IMR-90 (cell line): ENCODE data around the gene ACIN1. TPM values are rescaled to one million over a fixed set of nuclear protein-coding genes. Genes with fewer than 3 reads are reported as not detected.

ENCODE experiments used
- ATAC-seq: fragments of 200-7000 bp; cut with Tn5 transposase; 2 replicates; pipeline ENCODE4 v1.9.1; 2020; ENCODE audit warnings: low read depth, mild to moderate bottlenecking, moderate library complexity
- BruUV-seq: library from RNA; stranded (reverse); fragments of 400-500 nt; replicated peaks from 2 replicates; lab custom pipeline; 2021; lab: Mats Ljungman, UMichigan
- CTCF ChIA-PET: fragments of 300-600 bp; formaldehyde crosslinking; extraction: SDS; loops from one replicate; lab custom pipeline; 2021; ENCODE audit warnings: antibody characterized with exemption; lab: Yijun Ruan, JAX
- POLR2A ChIA-PET: fragments of 300-600 bp; sonication (Branson Sonifier 250); formaldehyde crosslinking; loops from one replicate; lab custom pipeline; 2022; ENCODE audit warnings: antibody characterized with exemption; ENCODE audit not compliant: unreplicated experiment; lab: Charles Lee
- DNase-seq: peaks from one replicate; pipeline ENCODE4 v3.0.0; 2013
- H2AFZ ChIP-seq: replicated peaks from 2 replicates; pipeline ENCODE3; 2013; ENCODE audit warnings: low read length, mild to moderate bottlenecking; ENCODE audit not compliant: poor library complexity
- H2AK5ac ChIP-seq: 2 replicates; pipeline ENCODE4 v1.6.1; 2013; ENCODE audit warnings: low read depth, low read length, inconsistent platforms
- H2AK9ac ChIP-seq: replicated peaks from 2 replicates; pipeline ENCODE3; 2013; ENCODE audit warnings: mild to moderate bottlenecking, low read depth, low read length, moderate library complexity; ENCODE audit not compliant: poor library complexity
- H2BK120ac ChIP-seq: 2 replicates; pipeline ENCODE4 v1.6.1; 2013; ENCODE audit warnings: low read depth, low read length, inconsistent platforms
- H2BK15ac ChIP-seq: 3 replicates; pipeline ENCODE4 v1.6.1; 2013; ENCODE audit warnings: low read depth, low read length, inconsistent platforms
- H2BK20ac ChIP-seq: 2 replicates; pipeline ENCODE4 v1.6.1; 2013; ENCODE audit warnings: low read depth, mild to moderate bottlenecking, inconsistent platforms, low read length, moderate library complexity
- H2BK5ac ChIP-seq: 2 replicates; pipeline ENCODE4 v1.6.1; 2013; ENCODE audit warnings: mild to moderate bottlenecking, low read depth, low read length, inconsistent platforms; ENCODE audit not compliant: poor library complexity, severe bottlenecking
- H3K14ac ChIP-seq: replicated peaks from 2 replicates; pipeline ENCODE4 v1.6.1; 2013; ENCODE audit warnings: low read depth, low read length, inconsistent platforms
- H3K18ac ChIP-seq: 2 replicates; pipeline ENCODE4 v1.6.1; 2013; ENCODE audit warnings: low read depth, low read length, control low read depth
- H3K23ac ChIP-seq: 2 replicates; pipeline ENCODE4 v1.6.1; 2013; ENCODE audit warnings: low read depth, low read length, inconsistent platforms
- H3K27ac ChIP-seq: 2 replicates; pipeline ENCODE4 v1.5.1; 2013; ENCODE audit warnings: mild to moderate bottlenecking, control low read depth, low read length; ENCODE audit not compliant: insufficient read depth
- H3K27me3 ChIP-seq: 2 replicates; pipeline ENCODE4 v1.6.1; 2013; ENCODE audit warnings: low read length; ENCODE audit not compliant: control insufficient read depth, insufficient read depth
- H3K36me3 ChIP-seq: 2 replicates; pipeline ENCODE4 v1.6.1; 2013; ENCODE audit warnings: low read length, mixed read lengths; ENCODE audit not compliant: control insufficient read depth, insufficient read depth
- H3K4ac ChIP-seq: 2 replicates; pipeline ENCODE4 v1.6.1; 2013; ENCODE audit warnings: low read depth, low read length, inconsistent platforms
- H3K4me1 ChIP-seq: 2 replicates; pipeline ENCODE4 v1.6.1; 2013; ENCODE audit warnings: low read length, mixed read lengths; ENCODE audit not compliant: control insufficient read depth, insufficient read depth
- H3K4me2 ChIP-seq: 2 replicates; pipeline ENCODE4 v1.6.1; 2013; ENCODE audit warnings: low read depth, mild to moderate bottlenecking, control low read depth, low read length, moderate library complexity
- H3K4me3 ChIP-seq: 2 replicates; pipeline ENCODE4 v1.5.1; 2013; ENCODE audit warnings: low read depth, mild to moderate bottlenecking, control low read depth, low read length, moderate library complexity; ENCODE audit not compliant: insufficient read depth
- H3K56ac ChIP-seq: 2 replicates; pipeline ENCODE4 v1.6.1; 2013; ENCODE audit warnings: low read length, inconsistent platforms; ENCODE audit not compliant: insufficient read depth; ENCODE audit errors: extremely low read depth
- H3K79me1 ChIP-seq, 2 experiments: 2 replicates each; pipeline ENCODE4 v1.6.1; 2013; ENCODE audit warnings: low read length in 2 of 2, inconsistent platforms in 1 of 2, low read depth in 1 of 2
- H3K9ac ChIP-seq: 2 replicates; pipeline ENCODE4 v1.6.1; 2013; ENCODE audit warnings: low read depth, low read length, control low read depth
- H3K9me1 ChIP-seq: 2 replicates; pipeline ENCODE4 v1.6.1; 2013; ENCODE audit warnings: low read length, inconsistent platforms; ENCODE audit not compliant: insufficient read depth
- H3K9me3 ChIP-seq: 2 replicates; pipeline ENCODE4 v1.6.1; 2013; ENCODE audit warnings: low read length; ENCODE audit not compliant: control insufficient read depth, insufficient read depth
- H4K20me1 ChIP-seq: 2 replicates; pipeline ENCODE4 v1.6.1; 2013; ENCODE audit warnings: low read length, inconsistent platforms; ENCODE audit not compliant: insufficient read depth
- H4K5ac ChIP-seq: 2 replicates; pipeline ENCODE4 v1.6.1; 2013; ENCODE audit warnings: mild to moderate bottlenecking, low read depth, low read length, control low read depth
- H4K8ac ChIP-seq, 2 experiments: 2 replicates each; pipeline ENCODE4 v1.6.1; 2013; ENCODE audit warnings: low read depth in 2 of 2, low read length in 2 of 2, control low read depth in 1 of 2, inconsistent platforms in 1 of 2
- H4K91ac ChIP-seq: 2 replicates; pipeline ENCODE4 v1.6.1; 2013; ENCODE audit warnings: low read depth, low read length, inconsistent platforms; ENCODE audit not compliant: insufficient read depth
- BHLHE40 ChIP-seq: fragments of 150-350 bp; IDR thresholded peaks from 2 replicates; pipeline ENCODE4 v1.6.1; 2016; ENCODE audit warnings: mild to moderate bottlenecking, low read depth, low read length
- CEBPB ChIP-seq: IDR thresholded peaks from 2 replicates; pipeline ENCODE4 v1.6.1; 2012; ENCODE audit warnings: low read depth, low read length, improper control_type of control experiment
- CHD1 ChIP-seq: IDR thresholded peaks from 2 replicates; pipeline ENCODE4 v1.6.1; 2012; ENCODE audit warnings: low read depth, low read length, improper control_type of control experiment
- ELK1 ChIP-seq: fragments of 150-350 bp; IDR thresholded peaks from 2 replicates; pipeline ENCODE4 v1.6.1; 2016; ENCODE audit warnings: low read depth, mild to moderate bottlenecking, low read length, moderate library complexity, borderline replicate concordance
- FOS ChIP-seq: fragments of 150-350 bp; IDR thresholded peaks from 2 replicates; pipeline ENCODE4 v1.6.1; 2016; ENCODE audit warnings: low read depth, low read length
- MAFK ChIP-seq: IDR thresholded peaks from 2 replicates; pipeline ENCODE4 v1.6.1; 2012; ENCODE audit warnings: low read depth, low read length, improper control_type of control experiment
- MAZ ChIP-seq: IDR thresholded peaks from 2 replicates; pipeline ENCODE4 v1.6.1; 2012; ENCODE audit warnings: low read depth, mild to moderate bottlenecking, low read length, improper control_type of control experiment, moderate library complexity, borderline replicate concordance
- MXI1 ChIP-seq: IDR thresholded peaks from 2 replicates; pipeline ENCODE4 v1.6.1; 2012; ENCODE audit warnings: low read depth, mild to moderate bottlenecking, low read length, moderate library complexity, borderline replicate concordance
- NFE2L2 ChIP-seq: fragments of 150-350 bp; IDR thresholded peaks from 2 replicates; pipeline ENCODE4 v1.6.1; 2016; ENCODE audit warnings: low read depth, mild to moderate bottlenecking, low read length
- POLR2A ChIP-seq: IDR thresholded peaks from 2 replicates; pipeline ENCODE4 v1.6.1; 2012; ENCODE audit warnings: mild to moderate bottlenecking, low read depth, low read length
- RCOR1 ChIP-seq: IDR thresholded peaks from 2 replicates; pipeline ENCODE4 v1.6.1; 2012; ENCODE audit warnings: mild to moderate bottlenecking, low read length, improper control_type of control experiment; ENCODE audit not compliant: insufficient replicate concordance
- RFX5 ChIP-seq: IDR thresholded peaks from 2 replicates; pipeline ENCODE4 v1.8.0; 2012; ENCODE audit warnings: low read depth, mild to moderate bottlenecking, low read length, moderate library complexity
- SMC3 ChIP-seq: fragments of 150-350 bp; IDR thresholded peaks from 2 replicates; pipeline ENCODE4 v1.6.1; 2016; ENCODE audit warnings: low read depth, mild to moderate bottlenecking, antibody characterized with exemption, low read length, moderate library complexity
- USF2 ChIP-seq: fragments of 150-350 bp; IDR thresholded peaks from 2 replicates; pipeline ENCODE4 v1.6.1; 2017; ENCODE audit warnings: mild to moderate bottlenecking, antibody characterized with exemption, low read length, low read depth
- WGBS, 2 experiments: methylation state at CpG; one replicate each; pipeline versions ENCODE4 v1.1.5 to v1.1.7; 2013; ENCODE audit warnings: missing lambda C conversion rate in 2 of 2; ENCODE audit not compliant: insufficient read length in 1 of 2; ENCODE audit errors: extremely low coverage in 2 of 2; 5-methylcytosine and 5-hydroxymethylcytosine counted together
- dilution Hi-C: fragments of 300-500 bp; cut with HindIII; formaldehyde crosslinking; loops from one replicate; pipeline ENCODE4 v1.14.3; 2018; ENCODE audit warnings: low sequenced_read_pairs; ENCODE audit not compliant: unreplicated experiment
- in situ Hi-C: fragments of 300-500 bp; cut with MboI; formaldehyde crosslinking; loops from 3 replicates; pipeline ENCODE4 v1.14.3; 2019; ENCODE audit warnings: low sequenced_read_pairs, inconsistent platforms, mixed read lengths
- intact Hi-C: fragments of 100-400 bp; cut with micrococcal nuclease; formaldehyde crosslinking; loops from 2 replicates; pipeline ENCODE4 v1.10.0; 2022
- polyA plus RNA-seq, 3 experiments: library from polyadenylated mRNA; depleted of rRNA; stranded (reverse); fragments of >200 nt; gene quantifications; 2 replicates each; pipeline ENCODE4 v1.2.3, GENCODE V29; 2012; ENCODE audit warnings: low replicate concordance in 1 of 3
- total RNA-seq: library from RNA; depleted of rRNA; stranded (reverse); fragments of >200 nt; gene quantifications from 2 replicates; pipeline ENCODE4 v1.2.3, GENCODE V29; 2012

ACIN1 gene
- total and polyA plus RNA-seq, 2 of the 4 experiments (the other 2 are of a cell fraction), result 73.8 to 185 TPM

GRCh38 chr14:23115039-23115731 is 20.2 kb upstream of the ACIN1 start:
- peak overlapping the region; percentile 95 for H4K91ac ChIP-seq
- peak overlapping the region; percentile 58 for H3K4me2 ChIP-seq
- H3K27me3 ChIP-seq, result no peaks in the 10 kb centered on the region
- peak overlapping the region; percentile 95 for H2BK5ac ChIP-seq
- peak overlapping the region; percentile 98 for H2BK120ac ChIP-seq
- H2BK20ac ChIP-seq, result peak overlapping the region; percentile 95
- H2AK9ac ChIP-seq, result peak overlapping the region; percentile 92
- dilution Hi-C loops, result no loop called here
- peak overlapping the region; percentile 73 for H4K5ac ChIP-seq
- H3K79me1 ChIP-seq, result peaks cover 9 to 10% of the 10 kb centered on the region in 2 experiments; a peak in 2 of 4 replicates
- peaks cover 35% of the 10 kb centered on the region for H3K9me1 ChIP-seq
- ChIA-PET POLR2A (interaction anchor here (1.0 kb wide), 1 partner anchor 20 kb away, joined by 3 read pairs; the partner anchor contains the start of genes ACIN1 and C14orf119), CTCF (interaction anchor here (0.6 kb wide), 2 partner anchors 38 to 179 kb away, joined by 3 read pairs; no protein-coding TSS in a partner anchor)
- peak overlapping the region; percentile 65 for H3K14ac ChIP-seq
- H3K23ac ChIP-seq, result peak overlapping the region; percentile 89
- H3K9ac ChIP-seq, result peak overlapping the region; percentile 3; the same call in 1 of the 2 replicates
- H4K20me1 ChIP-seq, result no peaks in the 10 kb centered on the region
- peak overlapping the region; percentile 69 for H3K56ac ChIP-seq
- peak; percentile 75; the same call in 1 of the 2 replicates for TF ChIP-seq POLR2A
- TF ChIP-seq CEBPB, result peak; percentile 41; the same call in 1 of the 2 replicates
- peak; percentile 71; the same call in 1 of the 2 replicates for TF ChIP-seq MAZ
- peak; percentile 98 for TF ChIP-seq FOS
- no peak for TF ChIP-seq MAFK
- no peak; the same call in 1 of the 2 replicates for TF ChIP-seq CHD1
- no peak for TF ChIP-seq RFX5
- TF ChIP-seq NFE2L2, result 0 out of 2 replicates have a peak, but pooled peaks have one; percentile 5
- no peak for TF ChIP-seq ELK1
- peak; percentile 16 for TF ChIP-seq RCOR1
- TF ChIP-seq SMC3, result no peak
- TF ChIP-seq MXI1, result no peak
- TF ChIP-seq BHLHE40, result peak; percentile 72
- TF ChIP-seq USF2, result no peak
- peak overlapping the region; percentile 100; the same call in 2 of the 3 replicates for H2BK15ac ChIP-seq
- H3K9me3 ChIP-seq, result no peaks in the 10 kb centered on the region
- in situ Hi-C loops, result loop anchor here (10.0 kb wide), 1 partner anchor 190 kb away; the partner anchor contains the start of genes BCL2L2 and PPP1R3E
- no peak overlapping the region for H3K4me3 ChIP-seq
- H2AK5ac ChIP-seq, result peak overlapping the region; percentile 97
- WGBS, 2 experiments, result 14% methylated on average over 2 of the region's 10 CpGs; no CpG with 5 or more reads in 1 of the 2 experiments
- no peaks in the 10 kb centered on the region for H3K36me3 ChIP-seq
- peak overlapping the region; percentile 95 for H3K4ac ChIP-seq
- peak overlapping the region; percentile 82 for H2AFZ ChIP-seq
- H3K27ac ChIP-seq, result peak overlapping the region; percentile 78
- intact Hi-C loops, result no loop called here
- DNase-seq (peak; percentile 99), ATAC-seq (peak; percentile 88)
- H3K18ac ChIP-seq, result peak overlapping the region; percentile 84
- peak overlapping the region; percentile 57 to 95 for H4K8ac ChIP-seq
- peaks cover 29% of the 10 kb centered on the region for H3K4me1 ChIP-seq
- BruUV-seq, result no TSS peak
